WTC11 (cell line): Measurements from ENCODE around the gene GCSAM. TPM values are rescaled to one million over a fixed set of nuclear protein-coding genes. Genes with fewer than 3 reads are reported as not detected.

ENCODE experiments used
- ATAC-seq: fragments of 200-7000 bp; cut with Tn5 transposase; 2 replicates; pipeline ENCODE4 v1.10.0; 2021; ENCODE audit warnings: mild to moderate bottlenecking, moderate library complexity
- CTCF ChIA-PET: fragments of 300-600 bp; sonication (Branson Sonifier 250); formaldehyde crosslinking; loops from one replicate; lab custom pipeline; 2021; ENCODE audit warnings: antibody characterized with exemption; lab: Charles Lee
- POLR2A ChIA-PET: fragments of 350-600 bp; sonication (Branson Sonifier 250); formaldehyde crosslinking; loops from one replicate; lab custom pipeline; 2021; ENCODE audit warnings: antibody characterized with exemption; lab: Charles Lee
- DNase-seq: peaks from one replicate; pipeline ENCODE4 v3.0.0; 2021; ENCODE audit warnings: low spot score
- H3K27ac Mint-ChIP-seq: 2 replicates; pipeline ENCODE4 v1.8.0; 2021; ENCODE audit warnings: mixed read lengths
- H3K27me3 Mint-ChIP-seq: 2 replicates; pipeline ENCODE4 v1.8.0; 2021; ENCODE audit warnings: low read depth, mild to moderate bottlenecking, moderate library complexity, mixed read lengths
- H3K36me3 Mint-ChIP-seq: 2 replicates; pipeline ENCODE4 v1.8.0; 2021; ENCODE audit warnings: mixed read lengths
- H3K4me1 Mint-ChIP-seq: 2 replicates; pipeline ENCODE4 v1.8.0; 2022; ENCODE audit warnings: mixed read lengths
- H3K4me3 Mint-ChIP-seq: 2 replicates; pipeline ENCODE4 v1.8.0; 2021; ENCODE audit warnings: mild to moderate bottlenecking, moderate library complexity, mixed read lengths
- H3K9me3 Mint-ChIP-seq: 2 replicates; pipeline ENCODE4 v1.8.0; 2021; ENCODE audit warnings: mixed read lengths
- ATF2 ChIP-seq: sonication (generic); formaldehyde crosslinking; IDR thresholded peaks from 2 replicates; pipeline ENCODE4 v1.8.1; 2022; ENCODE audit warnings: low read depth, missing genetic modification reagents, borderline replicate concordance
- CREB1 ChIP-seq: sonication (generic); formaldehyde crosslinking; IDR thresholded peaks from 2 replicates; pipeline ENCODE4 v1.8.0; 2023; ENCODE audit warnings: mild to moderate bottlenecking, missing genetic modification reagents
- E2F4 ChIP-seq: sonication (generic); formaldehyde crosslinking; IDR thresholded peaks from 2 replicates; pipeline ENCODE4 v1.8.1; 2022; ENCODE audit warnings: low read depth, mild to moderate bottlenecking, moderate library complexity, missing genetic modification reagents, borderline replicate concordance
- ELF4 ChIP-seq: sonication (generic); formaldehyde crosslinking; IDR thresholded peaks from 2 replicates; pipeline ENCODE4 v1.8.1; 2022; ENCODE audit warnings: low read depth, mild to moderate bottlenecking, moderate library complexity, missing genetic modification reagents
- ERG ChIP-seq: fragments of 250-450 bp; sonication (Bioruptor Pico); IDR thresholded peaks from 2 replicates; pipeline ENCODE4 v1.8.0; 2021; ENCODE audit warnings: mild to moderate bottlenecking
- FOXJ3 ChIP-seq: sonication (generic); formaldehyde crosslinking; IDR thresholded peaks from 2 replicates; pipeline ENCODE4 v1.9.0; 2021; ENCODE audit warnings: missing genetic modification reagents, mild to moderate bottlenecking, borderline replicate concordance
- FOXP1 ChIP-seq: sonication (generic); formaldehyde crosslinking; IDR thresholded peaks from 2 replicates; pipeline ENCODE4 v1.8.0; 2022; ENCODE audit warnings: missing genetic modification reagents, mild to moderate bottlenecking, moderate library complexity, borderline replicate concordance
- FOXP4 ChIP-seq: sonication (generic); formaldehyde crosslinking; IDR thresholded peaks from 2 replicates; pipeline ENCODE4 v1.8.0; 2022; ENCODE audit warnings: mild to moderate bottlenecking, missing genetic modification reagents
- GRHL2 ChIP-seq: fragments of 250-450 bp; sonication (Bioruptor Pico); IDR thresholded peaks from 2 replicates; pipeline ENCODE4 v1.8.0; 2022; ENCODE audit warnings: mild to moderate bottlenecking, moderate library complexity; ENCODE audit not compliant: insufficient replicate concordance, severe bottlenecking
- GTF2I ChIP-seq: fragments of 250-450 bp; sonication (Bioruptor Pico); conservative IDR thresholded peaks from 2 replicates; pipeline ENCODE4 v1.4.0; 2021; ENCODE audit warnings: mild to moderate bottlenecking
- PRDM15 ChIP-seq: sonication (generic); formaldehyde crosslinking; IDR thresholded peaks from 2 replicates; pipeline ENCODE4 v1.8.0; 2022; ENCODE audit warnings: missing genetic modification reagents
- USF2 ChIP-seq: sonication (generic); formaldehyde crosslinking; IDR thresholded peaks from 2 replicates; pipeline ENCODE4 v1.8.1; 2023; ENCODE audit warnings: mild to moderate bottlenecking, missing genetic modification reagents, moderate library complexity
- ZNF138 ChIP-seq: sonication (generic); formaldehyde crosslinking; conservative IDR thresholded peaks from 2 replicates; pipeline ENCODE4 v1.8.1; 2022; ENCODE audit warnings: mild to moderate bottlenecking, moderate library complexity, missing genetic modification reagents
- ZNF423 ChIP-seq: fragments of 250-450 bp; sonication (Bioruptor Pico); IDR thresholded peaks from 2 replicates; pipeline ENCODE4 v2.1.2; 2022; ENCODE audit warnings: mild to moderate bottlenecking, moderate library complexity
- ZNF671 ChIP-seq: fragments of 250-450 bp; sonication (Bioruptor Pico); IDR thresholded peaks from 2 replicates; pipeline ENCODE4 v1.8.0; 2021; ENCODE audit warnings: mild to moderate bottlenecking
- total RNA-seq: library from RNA; stranded (reverse); gene quantifications from 3 replicates; pipeline ENCODE4 v1.2.3, GENCODE V29; 2021

Gene GCSAM
- total RNA-seq, 1 experiment from 2014 or later = 0.17 TPM

- ChIA-PET CTCF (no interaction called here), POLR2A (no interaction called here)
These were observed 16.1 kb upstream of the GCSAM start for GRCh38 chr3:112149136-112149535.

GRCh38 chr3:112143689-112144088 is 10.6 kb upstream of the GCSAM start:
- ChIA-PET POLR2A (no interaction called here), CTCF (no interaction called here)
- Mint-ChIP-seq H3K4me1 (peaks cover under 1% of the 10 kb centered on the region), H3K36me3 (peaks cover 43% of the 10 kb centered on the region), H3K27ac (no peak overlapping the region), H3K27me3 (no peaks in the 10 kb centered on the region), H3K9me3 (peaks cover 53% of the 10 kb centered on the region), H3K4me3 (no peak overlapping the region)
- ATAC-seq (no peak), DNase-seq (no peak)
- TF ChIP-seq PRDM15 = no peak
- no peak for TF ChIP-seq FOXP1
- TF ChIP-seq FOXP4 (CRISPR knock-in tag) = no peak

More at GRCh38 chr3:112149136-112149535, 16.1 kb upstream of the GCSAM start:
- no peak for ATAC-seq
- peaks cover 55% of the 10 kb centered on the region for H3K9me3 Mint-ChIP-seq
- TF ChIP-seq ZNF671 (CRISPR knock-in tag) (no peak), ELF4 (CRISPR knock-in tag) (no peak), GRHL2 (CRISPR knock-in tag) (no peak), ZNF423 (no peak), ATF2 (CRISPR knock-in tag) (no peak), ERG (no peak), CREB1 (CRISPR knock-in tag) (no peak), FOXP4 (CRISPR knock-in tag) (no peak), E2F4 (no peak), ZNF138 (CRISPR knock-in tag) (no peak), FOXJ3 (CRISPR knock-in tag) (no peak), USF2 (no peak), GTF2I (no peak)
- H3K36me3 Mint-ChIP-seq = peaks cover 47% of the 10 kb centered on the region
- H3K27me3 Mint-ChIP-seq = no peaks in the 10 kb centered on the region
- no peak for DNase-seq
- H3K4me3 Mint-ChIP-seq = no peak overlapping the region
- no peaks in the 10 kb centered on the region for H3K4me1 Mint-ChIP-seq
- no peak overlapping the region for H3K27ac Mint-ChIP-seq
